PC-3 (cell line): ENCODE measurements around the gene HIBCH. TPM values are rescaled to one million over a fixed set of nuclear protein-coding genes. Genes with fewer than 3 reads are reported as not detected.

ENCODE experiments used
- ATAC-seq: fragments of 200-7000 bp; cut with Tn5 transposase; 2 replicates; pipeline ENCODE4 v1.9.1; 2020; ENCODE audit warnings: mild to moderate bottlenecking, moderate library complexity
- BruUV-seq: library from RNA; stranded (reverse); fragments of 400-500 nt; replicated peaks from 2 replicates; lab custom pipeline; 2021; lab: Mats Ljungman, UMichigan
- CTCF ChIA-PET: fragments of 300-600 bp; sonication (Branson Sonifier 250); formaldehyde crosslinking; loops from one replicate; lab custom pipeline; 2022; ENCODE audit warnings: antibody characterized with exemption; lab: Charles Lee
- POLR2A ChIA-PET: fragments of 300-600 bp; sonication (Branson Sonifier 250); formaldehyde crosslinking; loops from one replicate; lab custom pipeline; 2022; ENCODE audit warnings: antibody characterized with exemption; ENCODE audit not compliant: unreplicated experiment; lab: Charles Lee
- DNase-seq: peaks from one replicate; pipeline ENCODE4 v3.0.0-alpha.2; 2015
- H2AFZ ChIP-seq: fragments of 300-600 bp; sonication (generic); 2 replicates; pipeline ENCODE4 v1.6.0; 2016; ENCODE audit warnings: antibody characterized with exemption, low read length
- H3F3A ChIP-seq: fragments of 300-600 bp; sonication (generic); one replicate; pipeline ENCODE4 v1.6.0; 2017; ENCODE audit warnings: antibody characterized with exemption, low read length, control low read depth, mild to moderate bottlenecking; ENCODE audit not compliant: unreplicated experiment
- H3K27ac ChIP-seq: fragments of 300-600 bp; sonication (generic); 2 replicates; pipeline ENCODE4 v1.5.1; 2016; ENCODE audit warnings: mild to moderate bottlenecking, low read length
- H3K27me3 ChIP-seq: fragments of 300-600 bp; sonication (generic); 2 replicates; pipeline ENCODE4 v1.6.1; 2016; ENCODE audit warnings: low read length, mixed read lengths
- H3K36me3 ChIP-seq: fragments of 300-600 bp; sonication (generic); 2 replicates; pipeline ENCODE4 v1.6.1; 2016; ENCODE audit warnings: low read depth, mixed run types, low read length, mixed read lengths
- H3K4me1 ChIP-seq: fragments of 300-600 bp; sonication (generic); 2 replicates; pipeline ENCODE4 v1.5.1; 2016; ENCODE audit warnings: low read length; ENCODE audit not compliant: insufficient read depth
- H3K4me2 ChIP-seq: fragments of 300-600 bp; sonication (generic); 2 replicates; pipeline ENCODE4 v1.6.0; 2016; ENCODE audit warnings: low read length
- H3K4me3 ChIP-seq: fragments of 300-600 bp; sonication (generic); 2 replicates; pipeline ENCODE4 v1.5.1; 2016; ENCODE audit warnings: mild to moderate bottlenecking, low read length, mixed read lengths
- H3K79me2 ChIP-seq: fragments of 300-600 bp; sonication (generic); 2 replicates; pipeline ENCODE4 v1.6.1; 2017; ENCODE audit warnings: low read length, mixed read lengths
- H3K9ac ChIP-seq: fragments of 300-600 bp; sonication (generic); 2 replicates; pipeline ENCODE4 v1.6.0; 2016; ENCODE audit warnings: mild to moderate bottlenecking, low read length
- H3K9me2 ChIP-seq: fragments of 300-600 bp; sonication (generic); replicated peaks from 2 replicates; pipeline ENCODE4 v1.6.1; 2016; ENCODE audit warnings: mixed run types, low read length, mixed read lengths
- H3K9me3 ChIP-seq: fragments of 300-600 bp; sonication (generic); 2 replicates; pipeline ENCODE4 v1.6.1; 2016; ENCODE audit warnings: low read length, mixed read lengths
- H4K20me1 ChIP-seq: fragments of 300-600 bp; sonication (generic); 2 replicates; pipeline ENCODE4 v1.6.1; 2016; ENCODE audit warnings: low read length, mixed read lengths
- EZH2 ChIP-seq: fragments of 300-600 bp; sonication (generic); IDR thresholded peaks from one replicate; pipeline ENCODE4 v1.6.1; 2017; ENCODE audit warnings: antibody characterized with exemption, mild to moderate bottlenecking, low read length; ENCODE audit not compliant: unreplicated experiment
- EZH2phosphoT487 ChIP-seq: fragments of 300-600 bp; sonication (generic); IDR thresholded peaks from 2 replicates; pipeline ENCODE4 v1.6.1; 2018; ENCODE audit warnings: mild to moderate bottlenecking, antibody characterized with exemption, low read length, borderline replicate concordance
- intact Hi-C: fragments of 100-400 bp; cut with micrococcal nuclease; formaldehyde crosslinking; loops from 2 replicates; pipeline ENCODE4 v1.9.0; 2023
- total RNA-seq: library from RNA; depleted of rRNA; stranded (reverse); fragments of >200 nt; gene quantifications from 2 replicates; pipeline ENCODE4 v1.2.3, GENCODE V29; 2014
- TF ChIP-seq, protein P1 (sequence below): fragments of 300-600 bp; sonication (generic); conservative IDR thresholded peaks from 2 replicates; pipeline ENCODE4 v1.5.1; 2017; ENCODE audit warnings: antibody characterized with exemption, low read depth, mild to moderate bottlenecking, low read length

The HIBCH gene
- total RNA-seq, 1 experiment from 2014 or later, result 12.0 TPM

DNA sequence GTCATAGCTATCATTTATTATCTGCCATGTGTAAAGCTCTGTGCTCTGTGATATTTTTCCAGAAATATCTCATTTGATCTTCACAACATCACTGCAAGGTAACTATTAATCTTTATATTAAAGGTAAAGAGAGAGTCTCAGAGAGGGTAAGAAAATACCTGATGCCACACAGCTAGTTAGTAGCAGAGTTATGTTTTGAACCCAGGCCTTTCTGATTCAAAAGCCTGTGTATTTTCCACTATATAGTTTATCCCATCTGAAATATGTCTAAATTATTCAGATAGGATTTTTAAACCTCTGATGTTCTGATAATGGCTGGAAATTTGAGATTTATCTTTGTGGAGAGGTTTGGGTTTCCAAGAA lies 33.9 kb upstream of the HIBCH start:
- Histone ChIP-seq H3K4me3 (no peak overlapping the region), H3K9me3 (no peaks in the 10 kb centered on the region), H4K20me1 (no peaks in the 10 kb centered on the region), H3K27me3 (no peaks in the 10 kb centered on the region), H3K9ac (no peak overlapping the region), H3F3A (no peaks in the 10 kb centered on the region), H3K9me2 (no peaks in the 10 kb centered on the region), H3K4me2 (no peak overlapping the region), H3K36me3 (no peaks in the 10 kb centered on the region), H2AFZ (no peak overlapping the region), H3K79me2 (no peaks in the 10 kb centered on the region), H3K27ac (no peak overlapping the region), H3K4me1 (no peaks in the 10 kb centered on the region)
- intact Hi-C loops, result no loop called here
- TF ChIP-seq EZH2 (no peak), EZH2phosphoT487 (no peak)
- TF ChIP-seq, protein P1, sequence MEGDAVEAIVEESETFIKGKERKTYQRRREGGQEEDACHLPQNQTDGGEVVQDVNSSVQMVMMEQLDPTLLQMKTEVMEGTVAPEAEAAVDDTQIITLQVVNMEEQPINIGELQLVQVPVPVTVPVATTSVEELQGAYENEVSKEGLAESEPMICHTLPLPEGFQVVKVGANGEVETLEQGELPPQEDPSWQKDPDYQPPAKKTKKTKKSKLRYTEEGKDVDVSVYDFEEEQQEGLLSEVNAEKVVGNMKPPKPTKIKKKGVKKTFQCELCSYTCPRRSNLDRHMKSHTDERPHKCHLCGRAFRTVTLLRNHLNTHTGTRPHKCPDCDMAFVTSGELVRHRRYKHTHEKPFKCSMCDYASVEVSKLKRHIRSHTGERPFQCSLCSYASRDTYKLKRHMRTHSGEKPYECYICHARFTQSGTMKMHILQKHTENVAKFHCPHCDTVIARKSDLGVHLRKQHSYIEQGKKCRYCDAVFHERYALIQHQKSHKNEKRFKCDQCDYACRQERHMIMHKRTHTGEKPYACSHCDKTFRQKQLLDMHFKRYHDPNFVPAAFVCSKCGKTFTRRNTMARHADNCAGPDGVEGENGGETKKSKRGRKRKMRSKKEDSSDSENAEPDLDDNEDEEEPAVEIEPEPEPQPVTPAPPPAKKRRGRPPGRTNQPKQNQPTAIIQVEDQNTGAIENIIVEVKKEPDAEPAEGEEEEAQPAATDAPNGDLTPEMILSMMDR, result no peak
- ATAC-seq (no peak), DNase-seq (no peak)
- CTCF ChIA-PET, result no interaction called here
- no TSS peak for BruUV-seq
- POLR2A ChIA-PET, result no interaction called here

DNA sequence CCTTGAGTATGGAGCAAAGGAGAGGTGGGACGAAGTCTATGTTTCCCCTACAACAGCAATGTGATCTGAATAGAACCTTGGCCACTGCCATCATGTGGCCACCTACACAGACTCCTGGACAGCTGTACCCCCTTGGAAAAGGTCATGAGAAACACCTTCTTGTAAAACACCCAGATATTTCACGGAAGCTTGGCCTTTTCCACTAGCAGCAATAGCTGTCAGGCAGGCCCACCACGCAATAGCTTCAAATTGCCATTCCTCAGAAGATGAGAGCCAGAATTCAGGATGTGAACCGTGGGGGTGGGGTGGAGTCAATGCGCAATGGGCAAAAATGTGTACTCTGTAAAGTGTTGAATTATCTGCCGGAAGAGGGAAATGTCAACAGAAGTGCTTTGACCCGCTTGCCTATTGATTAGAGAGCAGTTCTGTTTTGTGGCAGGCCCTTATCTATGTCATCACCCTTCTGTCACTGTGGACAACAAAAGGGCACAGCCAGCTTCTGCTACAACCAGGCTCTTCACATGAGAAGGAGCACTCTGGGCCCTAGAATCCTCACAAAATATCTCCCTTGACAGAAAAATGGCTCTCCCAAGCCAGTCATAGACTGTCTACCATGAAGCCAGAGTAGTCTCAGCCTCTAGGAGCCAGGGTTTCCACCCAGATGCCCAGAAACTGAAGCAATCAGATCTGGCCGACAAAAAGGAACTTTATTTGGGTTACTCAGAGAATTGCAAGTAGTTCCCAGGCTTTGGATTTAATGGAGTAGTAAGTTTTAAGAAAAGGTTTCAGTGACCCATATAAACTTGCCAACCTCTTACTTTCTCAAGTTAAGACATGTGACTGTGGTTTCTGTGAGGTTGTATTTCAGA lies 33.3 kb upstream of the HIBCH start:
- Histone ChIP-seq H3K9me3 (no peaks in the 10 kb centered on the region), H3K4me3 (no peak overlapping the region), H2AFZ (no peak overlapping the region), H3K79me2 (no peaks in the 10 kb centered on the region), H3K9ac (no peak overlapping the region), H4K20me1 (no peaks in the 10 kb centered on the region), H3K27me3 (no peaks in the 10 kb centered on the region), H3K36me3 (no peaks in the 10 kb centered on the region), H3K9me2 (no peaks in the 10 kb centered on the region), H3K4me2 (no peak overlapping the region), H3F3A (no peaks in the 10 kb centered on the region), H3K27ac (no peak overlapping the region), H3K4me1 (no peaks in the 10 kb centered on the region)
- TF ChIP-seq EZH2phosphoT487 (no peak), EZH2 (no peak)
- TF ChIP-seq, protein P1, result no peak
- DNase-seq (no peak), ATAC-seq (no peak)
- no TSS peak for BruUV-seq
- ChIA-PET CTCF (no interaction called here), POLR2A (no interaction called here)
- intact Hi-C loops, result no loop called here

DNA sequence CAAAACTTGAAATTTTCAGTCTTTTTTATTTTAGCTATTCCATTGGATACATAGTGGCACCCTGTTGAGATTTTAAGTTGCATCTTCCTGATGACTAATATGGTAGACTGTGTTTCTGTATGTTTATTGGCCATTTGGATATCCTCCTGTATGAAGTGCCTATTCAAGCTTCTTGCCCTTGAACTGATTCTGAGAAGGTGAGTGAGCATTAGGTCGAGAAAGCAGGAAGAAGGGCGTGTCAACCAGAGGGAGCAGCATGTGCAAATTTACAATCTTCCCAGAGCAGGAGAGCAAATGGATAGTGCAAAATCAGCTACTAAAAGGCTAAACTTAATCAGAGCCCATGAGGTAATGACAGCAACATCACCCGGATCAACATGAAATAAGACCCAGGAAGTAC lies 32.3 kb upstream of the HIBCH start:
- POLR2A ChIA-PET, result no interaction called here
- ATAC-seq, result no peak

More for the DNA sequence above, 32.3 kb upstream of the HIBCH start:
- no peaks in the 10 kb centered on the region for H4K20me1 ChIP-seq
- no peaks in the 10 kb centered on the region for H3K36me3 ChIP-seq
- H2AFZ ChIP-seq, result no peak overlapping the region
- H3K4me2 ChIP-seq, result no peak overlapping the region
- H3K79me2 ChIP-seq, result no peaks in the 10 kb centered on the region
- H3K27me3 ChIP-seq, result no peaks in the 10 kb centered on the region
- H3K4me1 ChIP-seq, result no peaks in the 10 kb centered on the region
- H3K9ac ChIP-seq, result no peak overlapping the region
- no TSS peak for BruUV-seq
- H3F3A ChIP-seq, result no peaks in the 10 kb centered on the region
- no peaks in the 10 kb centered on the region for H3K9me2 ChIP-seq
- no peak for DNase-seq
- CTCF ChIA-PET, result no interaction called here
- H3K27ac ChIP-seq, result no peak overlapping the region
- TF ChIP-seq, protein P1, result no peak
- H3K9me3 ChIP-seq, result no peaks in the 10 kb centered on the region
- intact Hi-C loops, result no loop called here
- H3K4me3 ChIP-seq, result no peak overlapping the region
